Esophagus mucosa (tissue), 1 donor: Measurements from ENCODE around the gene OSBPL9. TPM values are rescaled to one million over a fixed set of nuclear protein-coding genes. Genes with fewer than 3 reads are reported as not detected.
A peak's percentile ranks its signal among the peaks of the same experiment; 100 is the strongest.

ENCODE experiments used
- ATAC-seq: fragments of 200-7000 bp; cut with Tn5 transposase; one replicate; pipeline ENCODE4 v1.9.1; 2020
- total RNA-seq: library from RNA; stranded (reverse); gene quantifications from one replicate; pipeline ENCODE4 v1.2.4, GENCODE V29; 2023
- donor health status: DM: yes; HTN: yes; CAD: no.

Gene OSBPL9, protein sequence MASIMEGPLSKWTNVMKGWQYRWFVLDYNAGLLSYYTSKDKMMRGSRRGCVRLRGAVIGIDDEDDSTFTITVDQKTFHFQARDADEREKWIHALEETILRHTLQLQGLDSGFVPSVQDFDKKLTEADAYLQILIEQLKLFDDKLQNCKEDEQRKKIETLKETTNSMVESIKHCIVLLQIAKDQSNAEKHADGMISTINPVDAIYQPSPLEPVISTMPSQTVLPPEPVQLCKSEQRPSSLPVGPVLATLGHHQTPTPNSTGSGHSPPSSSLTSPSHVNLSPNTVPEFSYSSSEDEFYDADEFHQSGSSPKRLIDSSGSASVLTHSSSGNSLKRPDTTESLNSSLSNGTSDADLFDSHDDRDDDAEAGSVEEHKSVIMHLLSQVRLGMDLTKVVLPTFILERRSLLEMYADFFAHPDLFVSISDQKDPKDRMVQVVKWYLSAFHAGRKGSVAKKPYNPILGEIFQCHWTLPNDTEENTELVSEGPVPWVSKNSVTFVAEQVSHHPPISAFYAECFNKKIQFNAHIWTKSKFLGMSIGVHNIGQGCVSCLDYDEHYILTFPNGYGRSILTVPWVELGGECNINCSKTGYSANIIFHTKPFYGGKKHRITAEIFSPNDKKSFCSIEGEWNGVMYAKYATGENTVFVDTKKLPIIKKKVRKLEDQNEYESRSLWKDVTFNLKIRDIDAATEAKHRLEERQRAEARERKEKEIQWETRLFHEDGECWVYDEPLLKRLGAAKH
- total RNA-seq: 32.5 TPM

DNA sequence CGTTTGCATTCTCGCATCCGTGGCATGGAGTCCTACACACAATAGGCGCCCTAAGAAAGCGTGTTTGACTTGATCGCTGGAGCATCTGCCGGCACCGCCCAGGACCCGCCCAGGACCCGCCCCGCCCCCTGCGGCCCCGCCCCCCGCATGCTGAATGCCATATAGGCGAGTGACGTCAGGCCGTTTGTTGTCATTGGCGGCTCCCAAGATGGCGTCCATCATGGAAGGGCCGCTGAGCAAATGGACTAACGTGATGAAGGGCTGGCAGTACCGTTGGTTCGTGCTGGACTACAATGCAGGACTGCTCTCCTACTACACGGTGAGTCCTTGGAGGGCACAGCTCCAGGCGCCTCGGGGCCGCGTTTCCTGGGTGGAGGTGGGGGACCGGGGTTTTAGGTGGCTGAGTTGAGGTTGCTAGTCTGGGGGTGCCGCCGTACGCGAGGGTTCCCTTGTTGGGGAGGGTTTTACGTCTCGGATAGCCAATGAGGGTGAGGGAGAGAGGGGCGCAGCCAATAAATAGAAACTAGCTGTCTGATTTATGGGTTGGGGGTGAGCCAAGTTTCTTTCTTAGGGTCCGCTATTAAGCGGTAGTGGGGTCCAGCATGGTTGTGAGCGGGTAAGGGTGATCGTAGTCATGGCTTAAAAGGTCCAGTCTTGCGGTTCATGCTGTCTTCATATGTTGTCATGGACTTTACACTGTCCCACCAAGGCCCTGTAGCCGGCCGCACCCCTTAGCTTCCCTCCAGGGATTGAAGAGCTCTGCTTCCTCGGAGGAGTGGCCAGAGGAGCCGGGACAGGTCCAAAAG lies at the start of gene OSBPL9:
Gene OSBPL9 (plus strand): TSS at position 190 of the 806 bp plus-strand sequence. CDS start 19 bp downstream, at position 209.
- peak; percentile 97 for ATAC-seq

DNA sequence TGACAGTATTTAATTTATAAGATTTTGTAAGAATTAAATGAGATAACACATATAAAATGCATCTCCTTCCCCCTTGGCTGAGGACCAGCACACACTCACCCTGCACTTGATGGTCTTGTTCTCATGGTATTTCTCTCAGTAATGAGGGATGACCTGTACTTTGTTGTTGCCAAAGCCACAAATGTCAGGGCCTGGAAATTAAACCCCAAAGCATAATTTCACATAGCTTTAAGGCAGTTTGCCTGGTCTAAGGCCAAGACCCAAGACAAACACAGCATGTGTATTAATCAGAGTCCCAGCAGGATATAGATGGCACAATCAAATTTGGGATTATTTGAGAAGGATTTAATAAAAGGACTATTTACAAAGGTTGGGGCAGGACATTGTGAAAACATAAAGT lies 49.2 kb upstream of the OSBPL9 start:
- ATAC-seq: no peak

DNA sequence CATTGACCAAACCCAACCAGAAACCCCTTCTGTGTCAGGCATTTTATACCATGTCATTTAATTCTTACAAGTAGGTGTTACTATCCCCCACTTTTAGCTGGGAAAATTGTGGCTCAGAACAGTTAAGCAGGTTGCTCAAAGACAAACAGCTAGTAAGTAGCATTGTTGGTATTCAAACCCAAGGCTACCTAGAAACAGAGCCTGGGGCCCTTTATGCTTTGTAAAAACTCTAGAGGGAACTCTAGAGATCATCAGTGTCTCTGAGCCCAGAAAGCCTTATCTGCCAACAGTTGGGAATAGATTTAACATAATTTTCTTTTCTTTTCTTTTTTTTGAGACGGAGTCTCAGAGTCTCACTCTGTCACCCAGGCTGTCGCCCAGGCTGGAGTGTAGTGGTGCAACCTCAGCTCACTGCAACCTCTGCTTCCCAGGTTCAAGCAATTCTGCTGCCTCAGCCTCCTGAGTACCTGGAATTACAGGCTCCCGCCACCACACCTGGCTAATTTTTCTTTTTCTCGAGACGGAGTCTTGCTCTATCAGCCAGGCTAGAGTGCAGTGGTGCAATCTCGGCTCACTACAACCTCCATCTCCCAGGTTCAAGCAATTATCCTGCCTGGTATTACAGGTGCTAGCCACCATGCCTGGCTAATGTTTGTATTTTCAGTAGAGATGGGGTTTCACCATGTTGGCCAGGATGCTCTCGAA lies 48.5 kb upstream of the OSBPL9 start:
- no peak for ATAC-seq

DNA sequence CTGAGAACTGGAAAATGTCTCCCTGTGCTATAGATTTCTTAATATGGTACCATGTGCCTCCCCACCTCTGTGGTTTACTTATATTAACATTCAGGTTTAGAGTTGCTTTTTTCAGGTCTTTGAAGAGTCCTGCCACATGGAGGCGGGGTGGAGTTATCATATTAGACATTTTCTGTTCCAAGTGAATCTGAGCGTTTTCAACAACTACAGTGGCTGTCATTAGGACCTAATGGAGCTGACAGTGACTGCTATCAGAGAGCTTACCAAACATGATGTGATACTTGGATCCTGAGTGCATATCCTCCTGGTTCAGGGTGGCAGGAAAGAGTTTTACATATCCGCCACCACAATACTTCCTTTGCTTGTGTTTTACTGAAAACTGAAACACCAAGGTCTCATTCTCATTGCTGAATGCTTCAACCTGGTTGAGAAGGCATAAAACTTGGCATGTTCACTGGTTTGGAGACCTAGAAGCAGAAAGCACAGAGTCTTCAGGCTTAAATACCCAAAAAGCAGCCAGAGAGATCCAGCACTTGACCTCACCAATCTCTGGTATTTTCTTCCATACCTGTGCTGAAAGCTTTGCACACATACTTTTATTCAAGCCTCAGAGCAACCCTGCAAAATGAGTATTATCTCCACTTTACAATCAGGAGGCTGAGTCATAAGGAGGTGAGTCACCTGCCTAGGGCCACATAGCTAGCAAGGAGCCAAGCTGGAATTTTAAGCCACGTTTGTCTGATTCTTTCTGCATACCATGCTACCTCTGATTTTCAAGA lies 47.4 kb upstream of the OSBPL9 start:
- ATAC-seq: peak; percentile 87

DNA sequence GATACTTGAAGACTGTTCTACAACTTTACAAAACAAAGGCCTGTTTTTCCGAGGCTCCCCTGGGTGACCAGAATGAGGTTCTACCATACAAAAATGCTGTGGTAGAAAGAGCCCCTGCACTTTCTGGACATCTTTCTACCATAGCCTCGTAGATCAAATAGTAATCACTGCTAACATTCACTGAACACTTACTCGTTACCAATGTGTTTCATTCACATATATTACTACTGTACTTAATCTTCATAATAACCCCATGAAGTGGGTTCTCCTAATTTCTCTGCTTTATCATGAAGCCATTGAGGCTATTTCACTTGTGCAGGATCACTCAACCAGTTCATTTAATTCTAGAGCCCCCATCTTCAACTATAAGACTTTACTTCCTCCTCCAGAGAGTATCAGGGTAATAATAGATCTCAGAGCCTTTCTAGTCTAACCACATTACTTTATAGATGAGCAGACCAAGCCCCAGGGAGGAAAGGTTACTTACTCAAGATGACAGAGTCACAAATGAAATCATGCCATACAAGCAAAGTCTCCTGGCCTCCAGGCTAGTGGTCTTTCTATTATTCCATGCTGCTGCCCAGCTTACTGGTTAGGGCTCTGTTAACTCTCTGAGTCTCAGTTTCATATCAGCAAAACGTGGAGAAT lies 46.7 kb upstream of the OSBPL9 start:
- no peak for ATAC-seq

DNA sequence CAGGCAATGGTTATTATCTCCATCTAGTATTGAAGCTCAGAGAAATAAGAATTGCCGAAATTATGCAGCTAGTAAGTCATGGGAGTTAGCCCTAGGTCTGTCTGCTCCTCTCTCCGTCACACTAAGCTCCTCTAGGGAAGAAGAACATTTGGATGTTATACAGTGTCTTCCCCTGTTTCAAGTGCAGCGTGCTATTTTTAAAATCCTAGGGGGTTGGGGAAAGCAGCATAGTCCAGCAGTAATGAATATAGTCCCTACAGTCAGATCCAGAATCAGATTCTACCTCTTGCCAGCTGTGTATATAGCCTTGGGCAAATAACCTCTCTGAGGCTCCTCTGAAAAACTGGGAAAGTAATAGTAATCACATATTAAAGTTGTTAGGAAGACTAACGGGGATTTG lies 44.5 kb upstream of the OSBPL9 start:
- ATAC-seq: no peak

DNA sequence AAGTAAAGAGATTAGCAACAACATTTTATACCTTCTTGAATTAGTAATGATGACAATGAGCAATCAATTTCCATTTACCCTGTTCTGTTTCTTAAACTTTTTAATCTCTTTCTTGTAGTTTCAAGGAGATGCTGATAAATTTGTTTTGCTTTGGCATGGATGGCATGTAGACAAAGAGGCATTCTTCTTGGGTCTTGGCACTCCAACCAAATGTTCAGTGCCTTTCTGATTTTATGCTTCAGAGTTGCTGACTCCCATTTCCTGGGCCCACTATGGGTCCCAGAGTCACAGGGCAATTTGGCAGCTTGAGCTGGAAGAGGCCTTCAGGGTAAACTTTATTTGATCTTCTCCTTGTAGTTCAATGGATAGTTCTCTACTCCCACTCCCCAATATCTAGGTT lies 42.1 kb upstream of the OSBPL9 start:
- no peak for ATAC-seq

DNA sequence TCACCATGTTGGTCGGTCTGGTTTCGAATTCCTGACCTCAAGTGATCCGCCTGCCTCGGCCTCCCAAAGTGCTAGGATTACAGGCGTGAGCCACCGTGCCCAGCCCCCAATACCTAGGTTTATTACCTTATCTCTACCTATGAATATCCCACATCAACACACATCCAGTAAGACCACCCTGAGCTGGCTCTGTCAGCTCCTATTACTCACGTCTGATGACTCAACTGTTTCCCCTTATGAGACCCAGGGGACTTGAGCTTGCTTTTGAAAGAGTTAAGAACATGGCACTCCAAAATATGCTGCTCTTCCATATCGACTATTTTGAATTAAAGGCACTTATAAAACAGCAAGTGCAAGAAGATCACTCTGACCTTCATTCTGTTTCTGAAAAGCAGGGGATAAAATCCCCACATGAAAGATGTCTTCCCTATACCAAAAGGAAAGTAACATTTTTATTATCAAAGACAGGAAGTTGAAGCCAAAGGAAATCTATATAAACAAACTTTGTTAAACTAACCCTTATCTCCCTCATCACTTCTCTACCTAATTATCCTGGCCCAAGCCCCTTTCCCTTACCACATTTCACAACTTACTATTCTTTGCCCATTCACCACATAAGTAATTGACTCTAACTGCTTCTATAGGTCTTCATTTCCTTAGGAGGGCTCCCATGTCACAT lies 41.3 kb upstream of the OSBPL9 start:
- no peak for ATAC-seq

DNA sequence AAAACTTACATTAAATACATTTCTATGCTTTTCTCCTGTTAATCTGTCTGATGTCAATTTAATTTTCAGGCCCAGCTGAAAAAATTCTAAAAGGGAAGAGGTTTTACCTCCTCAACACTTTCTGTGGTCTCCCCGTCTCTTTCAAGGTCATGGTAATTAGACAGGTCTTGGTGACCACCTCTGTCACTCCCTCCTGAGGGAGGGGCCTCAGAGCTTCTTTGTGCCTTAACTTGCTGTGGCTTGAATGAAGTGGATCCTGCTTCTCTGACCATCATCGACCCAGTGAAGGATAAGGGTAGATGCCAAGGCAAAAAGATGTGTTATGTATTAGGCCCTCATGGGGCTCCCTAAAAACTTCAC lies 40.8 kb upstream of the OSBPL9 start:
- ATAC-seq: no peak

DNA sequence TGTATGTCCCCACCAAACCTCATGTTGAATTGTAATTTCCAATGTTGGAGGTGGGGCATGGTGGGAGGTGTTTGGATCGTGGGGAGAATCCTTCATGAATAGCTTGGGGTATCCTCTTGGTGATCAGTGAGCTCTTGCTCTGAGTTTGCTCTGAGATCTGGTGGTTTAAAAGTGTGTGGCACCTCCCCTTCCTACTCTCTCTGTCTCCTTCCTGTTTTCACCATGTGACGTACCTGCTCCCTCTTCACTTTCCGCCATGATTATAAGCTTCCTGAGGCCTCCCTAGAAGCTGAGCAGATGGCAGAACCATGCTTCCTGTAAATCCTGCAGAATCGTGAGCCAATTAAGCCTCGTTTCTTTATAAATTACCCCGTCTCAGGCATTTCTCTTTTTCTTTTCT lies 40.0 kb upstream of the OSBPL9 start:
- ATAC-seq: no peak

DNA sequence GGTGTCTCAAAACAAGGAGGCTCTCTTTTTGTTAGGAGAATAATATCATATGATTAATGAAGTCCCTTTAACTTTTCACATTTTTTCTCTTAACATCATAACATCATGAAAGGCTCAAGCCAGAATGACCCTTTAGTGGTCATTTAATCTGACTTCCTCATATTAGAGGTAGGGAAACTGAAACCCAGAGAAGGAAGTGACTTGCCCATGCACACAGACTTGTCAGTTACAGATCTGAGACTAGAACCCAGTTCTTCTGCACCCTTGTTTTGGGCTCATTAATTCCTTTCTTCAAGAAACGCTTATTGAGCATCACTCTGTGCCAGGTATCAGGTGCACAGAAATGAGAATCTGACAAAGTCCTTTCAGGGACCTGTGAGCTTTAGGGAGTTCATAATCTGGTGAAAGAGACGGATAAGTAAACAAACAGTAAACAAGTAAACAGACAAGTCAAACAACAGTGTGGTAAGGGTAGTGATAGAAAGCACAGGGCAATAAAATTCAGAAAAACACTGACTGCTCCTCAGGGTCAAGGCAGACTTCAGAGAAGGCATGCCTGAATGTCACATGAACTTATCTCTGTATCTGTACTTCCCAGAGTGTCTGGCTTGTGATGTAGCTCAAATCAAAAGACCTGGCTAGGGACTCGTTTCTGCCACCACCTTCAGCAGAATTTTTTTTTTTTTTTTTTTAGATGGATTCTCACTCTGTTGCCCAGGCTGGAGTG lies 38.3 kb upstream of the OSBPL9 start:
- peak; percentile 22 for ATAC-seq

DNA sequence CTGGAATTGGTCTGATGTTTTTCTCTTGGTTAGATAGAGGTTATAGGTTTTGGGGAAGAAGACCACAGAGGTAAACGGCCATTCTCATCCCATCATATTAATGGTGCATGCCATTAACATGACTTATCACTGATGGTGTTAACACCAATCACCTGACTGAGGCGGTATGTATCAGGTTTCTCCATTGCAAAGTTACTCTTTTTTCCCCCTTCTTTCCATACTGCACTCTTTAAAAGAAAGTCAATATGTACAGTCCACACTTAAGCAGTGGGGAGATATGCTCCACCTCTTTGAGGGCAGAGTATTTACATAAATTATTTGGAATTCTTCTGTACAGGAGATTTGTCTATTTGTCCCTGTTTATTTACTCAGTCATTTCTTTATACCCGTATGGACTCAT lies 35.7 kb upstream of the OSBPL9 start:
- no peak for ATAC-seq

DNA sequence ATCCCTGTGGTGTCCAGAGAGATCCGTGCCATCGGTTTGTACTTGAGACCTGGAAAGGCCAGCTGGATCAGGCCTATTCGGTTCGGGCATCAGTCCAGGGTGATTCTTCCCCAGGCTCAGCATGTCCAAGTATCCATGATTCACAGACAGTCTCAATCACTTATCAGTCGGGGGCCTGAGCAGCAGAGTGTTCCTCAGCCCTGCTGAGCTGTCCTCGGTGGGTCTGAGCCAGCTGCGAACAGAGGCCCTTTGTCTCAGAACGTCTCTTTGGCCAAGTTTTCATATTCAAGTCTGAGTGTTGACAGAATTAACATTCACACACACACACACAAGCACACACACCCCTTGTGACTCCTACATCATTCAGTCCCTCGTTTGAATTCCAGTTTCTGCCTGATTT lies 33.4 kb upstream of the OSBPL9 start:
- no peak for ATAC-seq

DNA sequence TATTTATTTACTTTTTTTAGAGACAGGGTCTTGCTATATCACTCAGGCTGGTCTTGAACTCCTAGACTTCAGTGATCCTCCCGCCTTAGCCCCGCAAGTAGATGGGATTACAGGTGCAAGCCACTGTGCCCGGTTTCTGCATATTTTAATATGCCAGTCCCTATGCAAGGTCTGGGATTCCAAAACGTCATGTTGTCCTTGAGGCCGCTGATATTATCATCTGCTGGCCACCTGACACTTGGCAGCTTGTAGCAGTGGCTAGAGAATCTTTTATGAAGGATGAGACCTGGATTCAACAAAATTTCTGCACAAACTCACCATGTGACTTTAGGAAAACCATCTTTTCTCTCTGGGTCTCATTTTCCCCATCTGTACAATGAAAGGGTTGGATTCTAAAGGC lies 32.9 kb upstream of the OSBPL9 start:
- ATAC-seq: no peak

DNA sequence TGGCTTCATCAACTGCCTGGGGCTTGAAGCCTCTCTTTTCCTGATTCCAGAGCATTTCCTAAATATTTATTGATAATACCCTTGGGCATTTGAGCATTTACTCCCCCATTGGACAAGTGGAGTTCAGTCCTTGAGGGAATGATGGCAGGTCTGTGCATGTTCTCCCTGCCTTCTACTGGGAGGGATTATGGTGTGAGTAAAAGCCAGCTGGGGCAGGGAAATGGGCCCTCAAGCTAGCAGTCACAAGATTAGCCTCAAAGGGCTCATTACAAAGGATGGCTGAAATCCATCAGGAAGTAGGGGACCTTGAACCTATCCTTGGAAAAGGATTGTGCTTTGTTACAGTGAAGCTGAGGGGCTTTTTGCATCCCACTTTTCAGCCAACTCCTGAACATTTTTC lies 24.2 kb upstream of the OSBPL9 start:
- peak; percentile 60 for ATAC-seq

DNA sequence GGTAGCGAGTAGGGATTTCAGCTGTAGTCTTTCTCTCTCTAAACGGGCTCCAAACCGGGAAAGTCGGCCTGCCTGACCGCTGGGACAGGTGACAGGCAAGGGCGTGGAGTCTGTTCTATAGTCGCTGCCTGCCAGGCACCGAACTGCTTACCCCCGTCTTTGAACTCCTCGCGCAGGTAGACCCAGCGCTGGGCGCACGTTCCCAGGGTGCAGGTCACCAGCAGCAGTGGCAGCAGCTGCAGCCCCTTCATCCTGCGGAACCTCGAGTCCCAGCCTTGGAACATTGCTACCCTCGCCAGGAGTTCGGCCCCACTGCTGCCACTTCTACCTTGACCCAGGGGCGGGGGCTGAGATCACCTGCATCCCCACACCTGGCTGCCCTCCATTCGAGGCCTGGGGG lies 22.2 kb upstream of the OSBPL9 start:
- ATAC-seq: no peak

DNA sequence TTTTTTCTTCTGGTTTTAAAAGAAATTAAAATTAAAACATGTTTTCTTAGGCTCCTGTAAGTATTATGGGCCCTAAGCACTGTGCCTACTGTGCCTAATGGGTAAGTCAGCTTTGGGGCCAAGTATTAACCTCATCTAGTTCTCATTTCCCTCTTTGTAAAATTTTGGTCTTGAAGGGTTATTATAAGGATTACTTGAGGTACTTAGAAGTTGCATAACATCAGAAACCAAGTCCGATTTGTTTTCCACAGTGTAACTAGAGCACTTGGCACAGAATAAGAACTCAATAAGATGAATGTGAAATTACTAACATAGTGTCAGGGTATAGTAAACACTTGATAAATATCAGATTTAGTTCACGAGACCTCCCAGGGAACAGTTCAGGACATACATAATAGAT lies 16.4 kb upstream of the OSBPL9 start:
- no peak for ATAC-seq

DNA sequence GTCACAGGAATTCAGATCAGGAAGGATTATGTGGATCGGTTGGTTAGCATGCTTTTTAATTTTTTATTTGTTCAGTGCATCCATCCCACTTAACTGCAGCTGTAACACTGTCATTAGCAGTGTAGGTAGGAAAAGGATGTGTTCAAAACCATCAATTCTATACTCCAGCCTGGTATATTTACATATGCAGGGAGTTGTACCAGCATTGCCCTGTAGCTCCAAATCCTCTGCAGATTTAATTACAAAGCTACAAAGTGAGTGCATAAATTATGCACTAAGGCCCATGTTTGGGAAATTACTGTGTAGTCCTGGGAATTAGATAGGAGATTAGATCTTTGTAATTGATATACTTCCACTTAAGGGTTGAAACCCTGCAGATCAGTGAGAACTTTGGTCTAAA lies 15.9 kb upstream of the OSBPL9 start:
- no peak for ATAC-seq

DNA sequence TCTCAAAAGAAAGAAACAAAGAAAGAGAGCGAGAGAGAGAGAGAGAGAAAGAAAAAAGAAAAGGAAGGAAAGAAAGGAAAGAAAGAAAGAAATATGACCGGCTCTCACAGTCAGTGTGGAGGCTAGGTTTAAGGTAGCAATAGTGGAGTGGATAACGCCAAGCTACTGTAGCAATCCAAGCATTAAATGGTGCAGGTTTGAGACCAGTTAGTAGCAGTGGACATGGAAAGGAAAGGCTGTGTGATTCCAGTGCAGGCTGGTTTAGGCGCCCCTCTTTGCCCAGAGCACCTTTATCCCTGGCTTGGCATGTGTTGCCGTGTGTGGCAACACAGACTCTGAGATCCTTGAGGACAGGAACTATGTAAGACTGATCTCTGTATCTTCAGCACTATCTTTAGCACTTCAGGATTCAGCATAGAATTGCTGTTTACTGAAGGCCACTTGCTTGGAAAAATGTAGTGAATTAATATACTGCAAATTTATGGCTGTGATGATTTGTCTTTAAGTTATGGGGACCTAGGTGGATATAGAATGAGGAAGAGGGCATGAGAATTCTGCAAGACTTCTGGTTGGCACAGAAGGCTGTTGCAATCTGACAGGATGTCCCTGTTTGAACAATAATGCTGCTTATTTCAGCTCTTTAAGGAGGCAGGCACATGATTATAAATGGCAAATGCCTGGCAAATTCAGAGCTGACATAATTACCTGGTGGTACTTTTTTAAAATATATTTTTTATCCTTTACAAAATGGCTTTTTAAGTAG lies 10.8 kb upstream of the OSBPL9 start:
- ATAC-seq: no peak
